ENCODE data around the gene IL18RAP.

The IL18RAP gene

GRCh38 chr2:102387763-102388546, 35.0 kb upstream of the IL18RAP start:
- no peak for ATAC-seq
- TF ChIP-seq CSDC2 (CRISPR knock-in tag; IDR thresholded peaks at IDR 0.05) = no peak
- TF ChIP-seq CSRNP3 (CRISPR knock-in tag; IDR thresholded peaks at IDR 0.05) = no peak
- no peak for TF ChIP-seq GLIS3 (CRISPR knock-in tag; IDR thresholded peaks at IDR 0.05)
- no peak for TF ChIP-seq ISL1 (CRISPR knock-in tag; IDR thresholded peaks at IDR 0.05)
- no peak for TF ChIP-seq ZC3H10 (CRISPR knock-in tag; IDR thresholded peaks at IDR 0.05)
- no peak for TF ChIP-seq TSHZ2 (CRISPR knock-in tag; IDR thresholded peaks at IDR 0.05)
- no peak for TF ChIP-seq ARNTL (CRISPR knock-in tag; IDR thresholded peaks at IDR 0.05; ENCODE audit: borderline replicate concordance, low read depth)
- no peak for TF ChIP-seq PATZ1 (CRISPR knock-in tag; IDR thresholded peaks at IDR 0.05; ENCODE audit: borderline replicate concordance)
- TF ChIP-seq ZNF70 (CRISPR knock-in tag; IDR thresholded peaks at IDR 0.05) = no peak
- no peak for TF ChIP-seq ESRRG (CRISPR knock-in tag; IDR thresholded peaks at IDR 0.05)

- ATAC-seq = no peak
- TF ChIP-seq ZNF565 (CRISPR knock-in tag; conservative IDR thresholded peaks at IDR 0.05; ENCODE audit: low read depth) = no peak
- no peak for TF ChIP-seq PPARA (CRISPR knock-in tag; IDR thresholded peaks at IDR 0.05; ENCODE audit: borderline replicate concordance)
- TF ChIP-seq CREB5 (CRISPR knock-in tag; IDR thresholded peaks at IDR 0.05; ENCODE audit: low read depth) = no peak
- TF ChIP-seq ESRRG (CRISPR knock-in tag; IDR thresholded peaks at IDR 0.05) = no peak
These were observed 31.4 kb upstream of the IL18RAP start for GRCh38 chr2:102391565-102391964.

GRCh38 chr2:102392096-102392495, 30.9 kb upstream of the IL18RAP start:
- no peak for TF ChIP-seq TCF4 (CRISPR knock-in tag; IDR thresholded peaks at IDR 0.05; ENCODE audit: borderline replicate concordance)
- no peak for TF ChIP-seq ZFP3 (CRISPR knock-in tag; IDR thresholded peaks at IDR 0.05)
- no peak for TF ChIP-seq ZNF70 (CRISPR knock-in tag; IDR thresholded peaks at IDR 0.05)
- no peak for TF ChIP-seq GLIS3 (CRISPR knock-in tag; IDR thresholded peaks at IDR 0.05)
- no peak for TF ChIP-seq POU6F1 (CRISPR knock-in tag; IDR thresholded peaks at IDR 0.05; ENCODE audit: borderline replicate concordance, low read depth)
- TF ChIP-seq BACH2 (CRISPR knock-in tag; IDR thresholded peaks at IDR 0.05; ENCODE audit: borderline replicate concordance) = no peak
- TF ChIP-seq ARNTL (CRISPR knock-in tag; IDR thresholded peaks at IDR 0.05; ENCODE audit: borderline replicate concordance, low read depth) = no peak
- TF ChIP-seq TSHZ2 (CRISPR knock-in tag; IDR thresholded peaks at IDR 0.05) = no peak
- TF ChIP-seq OSR1 (CRISPR knock-in tag; IDR thresholded peaks at IDR 0.05) = no peak
- no peak for ATAC-seq

Data from SK-N-SH treated with all-trans-retinoic acid at 6 μM for 48 hours (cell line).